Heart left ventricle (tissue), 16 donors: ENCODE results near the gene MEIS3. TPM values are rescaled to one million over a fixed set of nuclear protein-coding genes. Genes with fewer than 3 reads are reported as not detected.

ENCODE experiments used
- ATAC-seq, 4 donors: fragments of 200-7000 bp; cut with Tn5 transposase; one replicate each; pipeline ENCODE4 v1.9.1; 2020 to 2022; ENCODE audit warnings: moderate library complexity in 4 of 4, mild to moderate bottlenecking in 3 of 4, moderate number of reproducible peaks in 1 of 4
- DNase-seq, 5 donors: peaks; one replicate each; pipeline ENCODE4 v3.0.0-alpha.2; 2020
- H3K27ac ChIP-seq, 12 donors: fragments of 200-600 bp; sonication (generic) in 4 of 12; one replicate each; pipeline versions ENCODE4 v1.5.0 to v1.8.0; 2016 to 2022; ENCODE audit warnings: mild to moderate bottlenecking in 2 of 12
- H3K27me3 ChIP-seq, 9 donors: fragments of 200-600 bp; sonication (generic) in 2 of 9; one replicate each; pipeline versions ENCODE4 v1.5.1 to v1.8.0; 2016 to 2022; ENCODE audit warnings: mild to moderate bottlenecking in 3 of 9
- H3K36me3 ChIP-seq, 9 donors: fragments of 200-600 bp; sonication (generic) in 2 of 9; one replicate each; pipeline versions ENCODE4 v1.5.0 to v1.8.0; 2018 to 2022; ENCODE audit warnings: mild to moderate bottlenecking in 2 of 9
- H3K4me1 ChIP-seq, 12 donors: fragments of 200-600 bp; sonication (generic) in 4 of 12; one replicate each; pipeline versions ENCODE4 v1.5.0 to v1.8.0; 2016 to 2022; ENCODE audit warnings: mild to moderate bottlenecking in 3 of 12
- H3K4me3 ChIP-seq, 12 donors: fragments of 200-600 bp; sonication (generic) in 4 of 12; one replicate each; pipeline versions ENCODE4 v1.5.0 to v1.8.0; 2017 to 2022; ENCODE audit warnings: mild to moderate bottlenecking in 9 of 12, moderate library complexity in 4 of 12
- H3K9me3 ChIP-seq, 12 donors: fragments of 200-600 bp; sonication (generic) in 4 of 12; one replicate each; pipeline versions ENCODE4 v1.5.0 to v1.8.0; 2016 to 2022; ENCODE audit warnings: mild to moderate bottlenecking in 1 of 12
- CTCF ChIP-seq, 12 donors: fragments of 200-600 bp; sonication (generic) in 4 of 12; IDR thresholded peaks; one replicate each; pipeline versions ENCODE4 v1.5.0 to v1.8.0; 2018 to 2022; ENCODE audit warnings: antibody characterized with exemption in 12 of 12, mild to moderate bottlenecking in 5 of 12
- POLR2A ChIP-seq, 2 donors: fragments of 450-650 bp; IDR thresholded peaks; one replicate each; pipeline ENCODE4 v1.6.1; 2017; ENCODE audit warnings: antibody characterized with exemption in 2 of 2, mild to moderate bottlenecking in 2 of 2, moderate library complexity in 2 of 2
- WGBS, 4 donors: extraction: QIAGEN DNeasy Blood & Tissue Kit in 2 of 4; methylation state at CpG; one replicate each; pipeline versions ENCODE4 v1.1.5 to v1.1.7; 2013 to 2018; 5-methylcytosine and 5-hydroxymethylcytosine counted together
- intact Hi-C, 10 donors: fragments of 100-400 bp; cut with DNase I; formaldehyde crosslinking; loops; one replicate each; pipeline versions ENCODE4 v1.11.1 to v1.14.2; 2022
- polyA plus RNA-seq, 2 donors: library from polyadenylated mRNA; stranded (reverse); fragments of 200-250 nt; gene quantifications; one replicate each; pipeline ENCODE4 v1.2.3, GENCODE V29; 2013
- total RNA-seq, 9 donors: library from RNA; depleted of rRNA in 2 of 9; stranded (reverse); fragments of >200 nt in 2 of 9; fragmentation: NEBNext Ultra II Directional in 3 of 9; extraction: Animal tissue kit (Norgen Biotek cat#: 25700) in 3 of 9; gene quantifications; one replicate each; pipeline versions ENCODE4 v1.1.0 to v1.2.4, GENCODE V29; 2016 to 2023
- donor health status: ischemic (EF 13 %, LVEDD 7.1; RV severe dilation, severe dysfunction).
- donor health status: healthy with polysubstance abuse.
- donor health status: DM: no; HTN: yes; CAD: no.
- donor health status: DM: no; HTN: no; CAD: no.
- donor health status: ischemic (EF 25% LVEDD 6.9; RV normal size, moderate dysfunction).
- donor health status: ischemic (EF 25% LVEDD 5.7; RV mildly dilated, moderate dysfunction).
- donor health status: healthy.
- donor health status: DM: yes; HTN: yes; CAD: no.
- donor health status: ischemic (EF 35%, LVEDD 5.7; RV mildly dilated, moderate dysfunction).
- donor health status: nonischemic (EF 11% LVEDD 7.7; RV severe dilation, severe dysfunction).
- donor health status: DM: yes; HTN: yes; CAD: no.
- donor health status: PGD.
- donor health status: ischemic (EF 29% LVEDD 5.4; RV normal size, mild dysfunction).
- donor health status: nonischemic (EF 23%, LVEDD 6.1; RV moderate dilation, normal function).

Gene MEIS3
- total and polyA plus RNA-seq, 11 donors = 1.8 to 6.0 (median 2.5) TPM

- Histone ChIP-seq H3K9me3 (no peaks in the 10 kb centered on the region), H3K27me3 (peaks cover 3 to 76% (median 34%) of the 10 kb centered on the region in 9 donors), H3K4me3 (no peak overlapping the region), H3K27ac (no peak overlapping the region), H3K36me3 (no peaks in the 10 kb centered on the region), H3K4me1 (peaks cover 0 to 3% (median 0%) of the 10 kb centered on the region in 12 donors)
- ATAC-seq (no peak), DNase-seq (peak in 1 of 5 donors; percentile 34)
- intact Hi-C loops = loop anchor here (1.0 to 10.0 kb wide), 9 partner anchors 79 to 271 kb away; partner anchors contain the start of genes NAPA (in 5 of the 10) and BICRA (in 1 of the 10)
- TF ChIP-seq CTCF (IDR thresholded peaks at IDR 0.05) (no peak), POLR2A (IDR thresholded peaks at IDR 0.05) (no peak)
- WGBS, 4 donors = 74 to 84% (median 80%) methylated on average over 6 of the region's 6 CpGs
Measured at GRCh38 chr19:47435883-47436417, 16.6 kb upstream of the MEIS3 start.

- Histone ChIP-seq H3K9me3 (no peaks in the 10 kb centered on the region), H3K36me3 (no peaks in the 10 kb centered on the region), H3K27ac (no peak overlapping the region), H3K4me3 (no peak overlapping the region), H3K27me3 (peaks cover 10 to 78% (median 40%) of the 10 kb centered on the region in 9 donors), H3K4me1 (peaks cover 0 to 7% (median 3%) of the 10 kb centered on the region in 12 donors)
- 54 to 59% (median 54%) methylated on average over 16 of the region's 16 CpGs for WGBS, 4 donors
- ATAC-seq = no peak
- TF ChIP-seq POLR2A (IDR thresholded peaks at IDR 0.05) = no peak
- no peak for TF ChIP-seq CTCF (IDR thresholded peaks at IDR 0.05)
- intact Hi-C loops = loop anchor here in 6 of 10 donors (5.0 to 10.0 kb wide), 3 partner anchors 82 to 262 kb away; partner anchors contain the start of genes NAPA (in 4 of the 6) and BICRA (in 1 of the 6)
- DNase-seq = peak in 1 of 5 donors; percentile 1
Measured at GRCh38 chr19:47435196-47435595, 15.9 kb upstream of the MEIS3 start.

GRCh38 chr19:47434088-47434487 lies 14.8 kb upstream of the MEIS3 start:
- Histone ChIP-seq H3K4me3 (no peak overlapping the region), H3K4me1 (peaks cover 0 to 15% (median 8%) of the 10 kb centered on the region in 12 donors), H3K27me3 (peaks cover 13 to 89% (median 51%) of the 10 kb centered on the region in 9 donors), H3K36me3 (no peaks in the 10 kb centered on the region), H3K27ac (no peak overlapping the region), H3K9me3 (no peaks in the 10 kb centered on the region)
- 63 to 76% (median 73%) methylated on average over 6 to 7 of the region's 7 CpGs for WGBS, 4 donors
- DNase-seq = peak in 1 of 5 donors; percentile 7
- ATAC-seq = no peak
- TF ChIP-seq CTCF (IDR thresholded peaks at IDR 0.05) (no peak), POLR2A (IDR thresholded peaks at IDR 0.05) (no peak)
- intact Hi-C loops = loop anchor here in 1 of 10 donors (10.0 kb wide), 1 partner anchor 171 kb away; the partner anchor contains the start of gene BICRA

GRCh38 chr19:47433121-47433520 lies 13.8 kb upstream of the MEIS3 start:
- TF ChIP-seq CTCF (IDR thresholded peaks at IDR 0.05) (no peak), POLR2A (IDR thresholded peaks at IDR 0.05) (no peak)
- Histone ChIP-seq H3K27me3 (peaks cover 9 to 92% (median 51%) of the 10 kb centered on the region in 9 donors), H3K36me3 (no peaks in the 10 kb centered on the region), H3K4me3 (no peak overlapping the region), H3K9me3 (no peaks in the 10 kb centered on the region), H3K27ac (no peak overlapping the region), H3K4me1 (peaks cover 0 to 24% (median 14%) of the 10 kb centered on the region in 12 donors)
- DNase-seq = no peak
- no peak for ATAC-seq
- intact Hi-C loops = loop anchor here in 1 of 10 donors (10.0 kb wide), 1 partner anchor 172 kb away; the partner anchor contains the start of gene BICRA
- 22 to 25% (median 23%) methylated on average over 1 of the region's 1 CpG for WGBS, 4 donors
